Transverse colon (tissue), 4 donors: ENCODE results near the gene NT5E. TPM values are rescaled to one million over a fixed set of nuclear protein-coding genes. Genes with fewer than 3 reads are reported as not detected.

Experiments used
- DNase-seq: peaks from one replicate; pipeline ENCODE4 v3.0.0-alpha.2; 2019
- H3K27ac ChIP-seq, 4 donors: fragments of 200-600 bp; sonication (generic); 2 replicates each; pipeline ENCODE4 v1.5.1; 2016 to 2018; ENCODE audit warnings: inconsistent platforms in 4 of 4
- H3K27me3 ChIP-seq: fragments of 200-600 bp; sonication (generic); 2 replicates; pipeline ENCODE4 v1.5.1; 2017; ENCODE audit warnings: inconsistent platforms
- H3K36me3 ChIP-seq, 4 donors: fragments of 200-600 bp; sonication (generic); 2 replicates each; pipeline ENCODE4 v1.5.1; 2017 to 2019; ENCODE audit warnings: inconsistent platforms in 4 of 4
- H3K4me1 ChIP-seq, 4 donors: fragments of 200-600 bp; sonication (generic); 2 replicates each; pipeline ENCODE4 v1.5.1; 2017 to 2020; ENCODE audit warnings: inconsistent platforms in 4 of 4
- H3K4me3 ChIP-seq, 4 donors: fragments of 200-600 bp; sonication (generic); 1 replicate in 1 of 4; 2 replicates in 3 of 4; pipeline versions ENCODE4 v1.5.1 to v1.6.1; 2017 to 2019; ENCODE audit warnings: inconsistent platforms in 4 of 4
- H3K9me3 ChIP-seq, 2 donors: fragments of 200-600 bp; sonication (generic); 2 replicates each; pipeline ENCODE4 v1.5.1; 2017 to 2019; ENCODE audit warnings: inconsistent platforms in 2 of 2
- EP300 ChIP-seq: sonication (generic); formaldehyde crosslinking; IDR thresholded peaks from one replicate; pipeline ENCODE4 v1.6.1; 2017; ENCODE audit warnings: antibody characterized with exemption, low read depth
- POLR2A ChIP-seq: fragments of 450-650 bp; IDR thresholded peaks from one replicate; pipeline ENCODE4 v1.6.1; 2016; ENCODE audit warnings: antibody characterized with exemption, mild to moderate bottlenecking, moderate library complexity
- POLR2AphosphoS5 ChIP-seq, 3 donors: sonication (generic); formaldehyde crosslinking; IDR thresholded peaks; one replicate each; pipeline ENCODE4 v1.6.1; 2016; ENCODE audit warnings: antibody characterized with exemption in 3 of 3
- WGBS, 2 donors: methylation state at CpG; one replicate each; pipeline ENCODE4 v1.1.5; 2018; ENCODE audit warnings: low coverage in 1 of 2; 5-methylcytosine and 5-hydroxymethylcytosine counted together
- in situ Hi-C, 4 donors: fragments of 200-750 bp; cut with MboI; loops; one replicate each; pipeline versions ENCODE4 v1.15.0 to v1.15.1; 2017; ENCODE audit warnings: low sequenced_read_pairs in 3 of 4, low pct_ligation_motif_present in 1 of 4, low pct_unique_long_range_greater_than_20kb in 1 of 4
- intact Hi-C: fragments of 100-400 bp; cut with DNase I; formaldehyde crosslinking; loops from one replicate; pipeline ENCODE4 v1.15.1; 2023; ENCODE audit warnings: low total_unique reads
- total RNA-seq, 4 donors: library from RNA; depleted of rRNA; stranded (reverse); fragments of >200 nt; gene quantifications; one replicate each; pipeline ENCODE4 v1.1.0, GENCODE V29; 2016
- TF ChIP-seq, protein P1 (sequence below), 5 experiments: fragments of 200-600 bp in 3 of 5; fragments of 450-650 bp in 2 of 5; sonication (generic) in 3 of 5; IDR thresholded peaks; 1 replicate in 2 of 5; 2 replicates in 3 of 5; pipeline ENCODE4 v1.5.1; 2016 to 2017; ENCODE audit warnings: antibody characterized with exemption in 5 of 5, inconsistent platforms in 3 of 5, mild to moderate bottlenecking in 2 of 5, moderate library complexity in 1 of 5

Gene NT5E
- total RNA-seq, 4 donors from 2014 or later = 10.5 to 71.8 (median 31.5) TPM

DNA sequence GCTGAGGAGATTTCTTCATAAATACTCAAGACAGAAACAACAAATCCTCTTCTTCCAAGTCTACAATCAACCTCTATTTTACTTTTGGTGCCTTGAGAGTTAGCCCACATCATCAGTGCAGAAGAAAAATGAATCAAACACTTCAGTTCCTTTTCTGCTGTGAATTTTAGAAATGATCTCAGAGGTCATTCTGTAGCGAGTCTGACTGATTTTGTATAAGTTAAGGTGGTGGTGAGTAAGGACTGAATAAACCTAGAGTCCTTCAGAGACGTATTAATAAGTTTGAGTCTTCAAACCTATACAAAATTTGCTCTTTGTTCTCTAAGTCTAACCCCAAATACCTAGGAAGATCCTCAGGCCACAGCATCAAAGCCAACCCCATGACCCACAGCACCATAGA is 33.1 kb upstream of the NT5E start:
- TF ChIP-seq, protein P1, sequence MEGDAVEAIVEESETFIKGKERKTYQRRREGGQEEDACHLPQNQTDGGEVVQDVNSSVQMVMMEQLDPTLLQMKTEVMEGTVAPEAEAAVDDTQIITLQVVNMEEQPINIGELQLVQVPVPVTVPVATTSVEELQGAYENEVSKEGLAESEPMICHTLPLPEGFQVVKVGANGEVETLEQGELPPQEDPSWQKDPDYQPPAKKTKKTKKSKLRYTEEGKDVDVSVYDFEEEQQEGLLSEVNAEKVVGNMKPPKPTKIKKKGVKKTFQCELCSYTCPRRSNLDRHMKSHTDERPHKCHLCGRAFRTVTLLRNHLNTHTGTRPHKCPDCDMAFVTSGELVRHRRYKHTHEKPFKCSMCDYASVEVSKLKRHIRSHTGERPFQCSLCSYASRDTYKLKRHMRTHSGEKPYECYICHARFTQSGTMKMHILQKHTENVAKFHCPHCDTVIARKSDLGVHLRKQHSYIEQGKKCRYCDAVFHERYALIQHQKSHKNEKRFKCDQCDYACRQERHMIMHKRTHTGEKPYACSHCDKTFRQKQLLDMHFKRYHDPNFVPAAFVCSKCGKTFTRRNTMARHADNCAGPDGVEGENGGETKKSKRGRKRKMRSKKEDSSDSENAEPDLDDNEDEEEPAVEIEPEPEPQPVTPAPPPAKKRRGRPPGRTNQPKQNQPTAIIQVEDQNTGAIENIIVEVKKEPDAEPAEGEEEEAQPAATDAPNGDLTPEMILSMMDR (IDR thresholded peaks at IDR 0.05) = no peak
- Histone ChIP-seq H3K27me3 (no peaks in the 10 kb centered on the region), H3K36me3 (no peaks in the 10 kb centered on the region), H3K4me3 (no peak overlapping the region), H3K4me1 (peaks cover 0 to 29% (median 6%) of the 10 kb centered on the region in 4 donors), H3K9me3 (no peaks in the 10 kb centered on the region), H3K27ac (peak overlapping the region in 3 of 4 donors; percentile 6 to 46 (median 36))
- intact Hi-C loops (no loop called here), in situ Hi-C loops (no loop called here)
- 53 to 89% methylated on average over 2 of the region's 2 CpGs for WGBS, 2 donors
- DNase-seq = no peak

DNA sequence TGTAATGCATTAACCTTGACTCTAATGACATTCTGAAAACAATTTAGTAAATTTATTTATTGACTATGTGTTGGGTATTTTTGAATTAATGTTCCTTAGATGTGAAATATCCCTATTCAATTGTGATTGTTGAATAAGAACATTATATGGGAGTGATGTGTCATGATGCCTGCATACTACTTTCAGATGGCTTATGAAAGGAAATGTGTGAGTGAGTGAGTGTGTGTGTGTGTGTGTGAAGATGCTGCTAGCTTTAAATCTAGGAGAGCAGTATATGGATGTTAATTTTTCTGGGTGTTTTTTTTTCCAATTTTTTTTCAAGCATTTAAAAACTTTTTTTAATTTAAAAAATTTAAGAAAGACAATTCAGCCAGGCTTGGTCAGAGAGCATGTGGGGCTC is 32.5 kb upstream of the NT5E start:
- Histone ChIP-seq H3K27me3 (no peaks in the 10 kb centered on the region), H3K27ac (no peak overlapping the region), H3K9me3 (no peaks in the 10 kb centered on the region), H3K4me3 (no peak overlapping the region), H3K36me3 (no peaks in the 10 kb centered on the region), H3K4me1 (peaks cover 0 to 29% (median 6%) of the 10 kb centered on the region in 4 donors)
- in situ Hi-C loops = no loop called here
- intact Hi-C loops = no loop called here
- TF ChIP-seq EP300 (no peak), POLR2A (no peak), POLR2AphosphoS5 (IDR thresholded peaks at IDR 0.05) (no peak)
- TF ChIP-seq, protein P1 (IDR thresholded peaks at IDR 0.05) = no peak
- no peak for DNase-seq

DNA sequence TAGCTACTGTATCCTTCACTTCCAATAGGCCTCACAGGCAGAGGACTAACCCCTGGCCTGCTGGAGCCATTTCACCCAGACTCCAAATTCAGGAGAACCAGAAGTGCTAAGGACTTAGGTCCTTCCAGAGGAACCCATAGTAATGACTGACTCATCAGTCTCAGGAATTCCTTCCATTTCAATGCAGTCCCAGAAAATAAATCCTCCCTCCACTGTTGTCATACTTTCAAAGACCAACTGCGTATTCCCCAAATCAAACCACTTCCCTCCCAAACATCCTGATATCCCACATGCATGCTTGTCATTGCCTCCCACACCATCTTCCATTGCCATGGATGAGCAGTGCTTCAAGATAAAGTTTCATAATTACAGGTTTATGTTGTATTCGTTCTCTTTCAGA is 31.8 kb upstream of the NT5E start:
- WGBS, 2 donors = 85 to 91% methylated on average over 2 of the region's 2 CpGs

DNA sequence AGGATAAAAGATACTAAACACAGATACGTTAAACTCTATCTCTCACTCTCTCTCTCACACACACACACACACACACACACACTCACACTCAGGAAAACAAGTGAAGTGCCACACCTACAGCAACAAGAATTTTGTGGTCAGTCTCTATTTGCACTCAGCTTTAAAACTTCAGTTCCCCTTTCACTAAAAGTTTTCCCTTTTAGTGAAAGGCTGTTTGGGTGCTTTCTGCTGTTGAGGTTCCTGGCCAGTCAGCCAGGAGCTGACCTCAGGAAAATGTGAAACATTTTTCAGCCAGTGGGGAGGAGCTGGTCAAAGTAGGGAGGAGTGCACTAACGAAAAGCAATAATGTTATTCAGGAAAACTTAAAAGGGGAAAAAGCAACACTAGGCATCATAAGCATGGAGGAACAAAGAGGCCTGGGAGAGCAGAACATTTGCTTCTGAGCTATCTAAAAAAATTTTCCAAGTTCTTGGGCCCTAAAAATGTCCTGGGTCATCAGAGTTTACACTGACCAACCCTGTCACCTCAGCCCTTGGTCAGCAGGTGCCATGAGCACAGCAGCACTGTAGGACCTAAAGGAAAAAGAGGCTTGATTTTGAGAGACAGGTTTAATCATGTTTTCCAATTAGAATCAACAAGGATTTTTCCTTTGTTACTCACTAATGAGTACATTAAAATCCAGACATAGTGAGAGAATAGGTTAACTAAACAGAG is 30.7 kb upstream of the NT5E start:
- H3K9me3 ChIP-seq = no peaks in the 10 kb centered on the region
- in situ Hi-C loops = no loop called here
- WGBS, 2 donors = 31 to 32% methylated on average over 2 of the region's 2 CpGs
- intact Hi-C loops = no loop called here
- DNase-seq = no peak
- H3K4me1 ChIP-seq = peaks cover 0 to 29% (median 6%) of the 10 kb centered on the region in 4 donors
- no peak overlapping the region for H3K4me3 ChIP-seq
- TF ChIP-seq POLR2AphosphoS5 (IDR thresholded peaks at IDR 0.05) = no peak
- no peak for TF ChIP-seq EP300
- no peak for TF ChIP-seq POLR2A
- TF ChIP-seq, protein P1 (IDR thresholded peaks at IDR 0.05) = no peak
- H3K27ac ChIP-seq = peak overlapping the region in 1 of 4 donors; percentile 18
- no peaks in the 10 kb centered on the region for H3K27me3 ChIP-seq
- H3K36me3 ChIP-seq = no peaks in the 10 kb centered on the region

More for the DNA sequence above, 31.8 kb upstream of the NT5E start:
- Histone ChIP-seq H3K9me3 (no peaks in the 10 kb centered on the region), H3K27ac (peak overlapping the region in 1 of 4 donors; percentile 3), H3K36me3 (no peaks in the 10 kb centered on the region), H3K4me1 (peaks cover 0 to 29% (median 6%) of the 10 kb centered on the region in 4 donors), H3K4me3 (no peak overlapping the region), H3K27me3 (no peaks in the 10 kb centered on the region)
- intact Hi-C loops = no loop called here
- TF ChIP-seq, protein P1 (IDR thresholded peaks at IDR 0.05) = no peak
- TF ChIP-seq EP300 = no peak
- in situ Hi-C loops = no loop called here
- DNase-seq = no peak
